Right lobe of liver (tissue), 6 donors: ENCODE measurements around the gene R3HDM2. TPM values are rescaled to one million over a fixed set of nuclear protein-coding genes. Genes with fewer than 3 reads are reported as not detected.

ENCODE experiments used
- ATAC-seq, 4 donors: fragments of 200-7000 bp; cut with Tn5 transposase; one replicate each; pipeline ENCODE4 v1.9.1; 2020; ENCODE audit warnings: mild to moderate bottlenecking in 4 of 4, moderate library complexity in 4 of 4
- DNase-seq, 3 donors: peaks; one replicate each; pipeline ENCODE4 v3.0.0-alpha.2; 2020
- H3K27ac ChIP-seq, 3 donors: fragments of 200-600 bp; one replicate each; pipeline ENCODE4 v1.8.0; 2022
- H3K27me3 ChIP-seq, 2 donors: fragments of 200-600 bp; one replicate each; pipeline ENCODE4 v1.8.0; 2022
- H3K36me3 ChIP-seq, 4 donors: fragments of 200-600 bp; sonication (generic) in 1 of 4; one replicate each; pipeline versions ENCODE4 v1.5.1 to v1.8.0; 2017 to 2022; ENCODE audit warnings: control low read depth in 1 of 4
- H3K4me1 ChIP-seq, 4 donors: fragments of 200-600 bp; sonication (generic) in 1 of 4; one replicate each; pipeline versions ENCODE4 v1.5.1 to v1.8.0; 2017 to 2022; ENCODE audit warnings: control low read depth in 1 of 4
- H3K4me3 ChIP-seq, 3 donors: fragments of 200-600 bp; one replicate each; pipeline ENCODE4 v1.8.0; 2022
- H3K9me3 ChIP-seq, 4 donors: fragments of 200-600 bp; sonication (generic) in 1 of 4; one replicate each; pipeline versions ENCODE4 v1.5.1 to v1.8.0; 2017 to 2022; ENCODE audit warnings: control low read depth in 1 of 4
- POLR2A ChIP-seq: fragments of 450-650 bp; IDR thresholded peaks from one replicate; pipeline ENCODE4 v1.6.1; 2017; ENCODE audit warnings: antibody characterized with exemption, mild to moderate bottlenecking
- WGBS: methylation state at CpG from one replicate; pipeline ENCODE4 v1.1.6; 2018; ENCODE audit warnings: low coverage, low lambda C conversion rate; ENCODE audit not compliant: insufficient coverage; ENCODE audit errors: missing lambda C conversion rate; 5-methylcytosine and 5-hydroxymethylcytosine counted together
- intact Hi-C, 2 donors: fragments of 100-400 bp; cut with DNase I; formaldehyde crosslinking; loops; one replicate each; pipeline versions ENCODE4 v1.11.2 to v1.14.1; 2022
- total RNA-seq, 6 experiments: library from RNA; depleted of rRNA in 2 of 6; stranded (reverse); fragments of >200 nt in 2 of 6; fragmentation: NEBNext Ultra II Directional in 3 of 6; extraction: Animal tissue kit (Norgen Biotek cat#: 25700) in 3 of 6; gene quantifications; one replicate each; pipeline versions ENCODE4 v1.1.0 to v1.2.4, GENCODE V29; 2016 to 2023
- TF ChIP-seq, protein P1 (sequence below), 4 donors: fragments of 200-600 bp in 3 of 4; fragments of 450-650 bp in 1 of 4; IDR thresholded peaks; one replicate each; pipeline versions ENCODE4 v1.5.1 to v1.8.0; 2016 to 2022; ENCODE audit warnings: antibody characterized with exemption in 4 of 4, mild to moderate bottlenecking in 2 of 4
- donor health status: DM: no; HTN: yes; CAD: no.
- donor health status: DM: no; HTN: no; CAD: no.
- donor health status: DM: no; HTN: no; CAD: no.
- donor health status: DM: no; HTN: yes; CAD: no.
- donor health status: DM: no; HTN: yes; CAD: no.

R3HDM2 gene
- total RNA-seq, 6 experiments from 2014 or later = 25.3 to 48.0 (median 35.9) TPM

DNA sequence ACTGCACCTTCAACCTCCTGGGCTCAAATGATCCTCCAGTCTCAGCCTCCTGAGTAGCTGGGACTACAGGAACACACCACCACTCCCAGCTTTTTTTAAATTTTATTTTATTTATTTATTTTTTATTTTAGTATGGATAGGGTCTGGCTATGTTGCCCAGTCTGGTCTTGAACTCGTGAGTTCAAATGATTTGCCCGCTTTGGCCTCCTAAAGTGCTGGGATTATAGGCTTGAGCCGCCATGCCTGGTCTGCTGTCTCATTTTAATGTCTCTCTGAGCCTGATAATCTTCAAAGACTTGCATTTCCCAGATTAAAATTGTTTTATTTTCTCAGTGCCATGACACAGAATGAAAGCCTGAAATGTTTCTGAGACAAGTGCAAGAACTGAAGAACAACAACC is 2.5 kb upstream of the R3HDM2 start:
- H3K9me3 ChIP-seq = no peaks in the 10 kb centered on the region
- no peaks in the 10 kb centered on the region for H3K27me3 ChIP-seq
- no peaks in the 10 kb centered on the region for H3K36me3 ChIP-seq
- intact Hi-C loops = no loop called here
- peak overlapping the region; percentile 58 to 90 (median 88) for H3K27ac ChIP-seq
- peaks cover 0 to 58% (median under 1%) of the 10 kb centered on the region in 4 donors for H3K4me1 ChIP-seq
- TF ChIP-seq, protein P1, sequence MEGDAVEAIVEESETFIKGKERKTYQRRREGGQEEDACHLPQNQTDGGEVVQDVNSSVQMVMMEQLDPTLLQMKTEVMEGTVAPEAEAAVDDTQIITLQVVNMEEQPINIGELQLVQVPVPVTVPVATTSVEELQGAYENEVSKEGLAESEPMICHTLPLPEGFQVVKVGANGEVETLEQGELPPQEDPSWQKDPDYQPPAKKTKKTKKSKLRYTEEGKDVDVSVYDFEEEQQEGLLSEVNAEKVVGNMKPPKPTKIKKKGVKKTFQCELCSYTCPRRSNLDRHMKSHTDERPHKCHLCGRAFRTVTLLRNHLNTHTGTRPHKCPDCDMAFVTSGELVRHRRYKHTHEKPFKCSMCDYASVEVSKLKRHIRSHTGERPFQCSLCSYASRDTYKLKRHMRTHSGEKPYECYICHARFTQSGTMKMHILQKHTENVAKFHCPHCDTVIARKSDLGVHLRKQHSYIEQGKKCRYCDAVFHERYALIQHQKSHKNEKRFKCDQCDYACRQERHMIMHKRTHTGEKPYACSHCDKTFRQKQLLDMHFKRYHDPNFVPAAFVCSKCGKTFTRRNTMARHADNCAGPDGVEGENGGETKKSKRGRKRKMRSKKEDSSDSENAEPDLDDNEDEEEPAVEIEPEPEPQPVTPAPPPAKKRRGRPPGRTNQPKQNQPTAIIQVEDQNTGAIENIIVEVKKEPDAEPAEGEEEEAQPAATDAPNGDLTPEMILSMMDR (IDR thresholded peaks at IDR 0.05) = no peak
- TF ChIP-seq POLR2A = no peak
- 76% methylated on average over 3 of the region's 3 CpGs for WGBS
- ATAC-seq (no peak), DNase-seq (peak in 1 of 3 donors; percentile 9)
- H3K4me3 ChIP-seq = peak overlapping the region in 1 of 3 donors; percentile 31

DNA sequence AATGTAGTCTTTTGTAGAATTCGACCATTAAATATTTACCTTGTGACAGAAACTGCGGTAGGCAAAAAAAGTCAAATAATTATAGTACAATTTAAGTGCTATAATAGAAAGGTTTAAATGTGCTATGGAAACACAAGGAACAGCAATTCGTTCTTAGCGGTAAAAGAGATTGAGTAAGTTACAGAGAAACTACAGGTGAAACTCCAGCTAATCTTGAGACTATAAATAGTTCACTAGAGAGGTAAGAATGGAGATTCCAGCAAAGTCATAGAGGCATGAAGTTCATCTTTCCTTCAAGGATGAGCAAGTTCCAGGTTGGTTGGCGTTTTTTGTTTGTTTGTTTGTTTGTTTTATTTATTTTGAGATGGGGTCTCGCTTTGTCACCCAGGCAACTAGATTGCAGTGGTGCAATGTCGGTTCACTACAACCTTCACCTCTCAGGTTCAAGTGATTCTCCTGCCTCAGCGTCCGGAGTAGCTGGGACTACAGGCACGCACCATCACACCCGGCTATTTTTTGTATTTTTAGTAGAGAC is 878 bp upstream of the R3HDM2 start:
- intact Hi-C loops = no loop called here
- DNase-seq (no peak), ATAC-seq (no peak)
- Histone ChIP-seq H3K4me1 (peaks cover 0 to 45% (median under 1%) of the 10 kb centered on the region in 4 donors), H3K36me3 (no peaks in the 10 kb centered on the region), H3K27ac (peak overlapping the region; percentile 88 to 96 (median 90)), H3K9me3 (no peaks in the 10 kb centered on the region), H3K4me3 (peak overlapping the region; percentile 46 to 69 (median 65)), H3K27me3 (no peaks in the 10 kb centered on the region)
- 26% methylated on average over 11 of the region's 11 CpGs for WGBS
- TF ChIP-seq, protein P1 (IDR thresholded peaks at IDR 0.05) = no peak
- no peak for TF ChIP-seq POLR2A

DNA sequence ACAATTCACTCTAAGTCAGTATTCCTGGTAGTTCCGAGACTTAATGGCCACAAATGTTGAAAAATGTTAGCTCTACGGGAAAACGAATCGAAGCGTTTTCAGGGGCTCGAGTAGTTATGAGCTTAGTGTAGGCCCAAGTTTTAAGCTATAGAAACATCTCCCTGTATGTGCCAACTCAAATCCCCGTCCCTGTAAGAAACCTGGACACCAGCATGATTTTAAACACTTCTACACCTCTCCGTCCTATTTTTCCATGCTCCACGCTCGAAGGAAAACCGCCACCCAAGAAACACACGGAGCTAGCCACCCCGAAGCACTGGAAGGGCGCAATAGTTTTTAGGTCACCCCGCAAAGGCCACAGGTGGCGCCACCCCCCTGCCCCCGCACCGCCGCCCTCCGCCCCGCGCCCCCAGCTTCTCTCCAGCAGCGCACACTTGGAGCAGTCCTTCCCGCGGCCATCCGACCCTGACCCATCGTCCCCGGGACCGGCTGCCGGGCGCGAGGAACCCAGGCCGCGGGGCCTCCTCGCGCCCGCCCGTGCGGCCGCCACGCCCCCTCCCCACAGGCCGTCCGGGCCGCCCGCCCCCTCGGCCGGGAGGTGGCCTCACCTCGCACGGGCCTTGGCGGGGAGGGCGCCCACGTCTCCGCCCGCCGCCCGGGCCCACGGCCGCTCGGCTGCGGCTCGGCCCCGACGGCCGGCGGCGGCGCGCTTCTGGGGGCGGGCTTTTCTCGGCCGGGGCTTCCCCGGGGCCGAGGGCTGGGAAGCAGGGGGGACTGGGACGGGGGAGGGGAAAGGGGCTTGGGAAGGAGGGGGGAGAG is 522 bp downstream of the R3HDM2 start:
- 1% methylated on average over 24 of the region's 74 CpGs for WGBS
- peak; percentile 68 to 75 (median 70) for DNase-seq

DNA sequence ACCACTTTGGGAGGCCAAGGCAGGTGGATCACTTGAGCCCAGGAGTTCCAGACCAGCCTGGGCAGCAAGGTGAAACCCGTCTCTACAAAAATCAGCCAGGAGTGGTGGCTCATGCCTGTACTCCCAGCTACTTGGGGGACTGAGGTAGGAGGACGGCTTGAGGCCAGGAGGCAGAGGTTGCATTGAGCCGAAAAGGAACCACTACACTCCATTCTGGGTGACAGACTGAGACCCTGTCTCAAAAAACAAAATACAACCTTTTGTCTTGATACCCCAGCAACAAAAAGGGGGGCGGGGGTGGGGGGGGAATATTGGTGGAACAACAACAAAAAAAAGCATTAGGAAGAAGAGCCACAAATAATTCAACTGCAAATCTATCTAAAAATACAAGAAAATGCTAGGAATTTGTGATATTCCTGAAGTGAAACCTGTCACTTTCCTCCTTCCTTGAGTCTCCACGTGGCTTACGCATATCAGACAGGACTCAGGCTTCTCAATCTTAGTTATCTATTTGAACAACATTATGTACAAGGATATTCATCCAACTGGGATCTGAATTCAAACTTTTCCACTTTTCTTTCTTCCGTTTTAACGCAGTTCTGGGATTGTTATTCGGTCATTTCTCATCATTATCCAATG is 1.3 kb downstream of the R3HDM2 start:
- TF ChIP-seq, protein P1 (IDR thresholded peaks at IDR 0.05) = no peak
- TF ChIP-seq POLR2A = no peak
- 17% methylated on average over 9 of the region's 9 CpGs for WGBS
- DNase-seq (peak in 1 of 3 donors; percentile 38), ATAC-seq (no peak)
- Histone ChIP-seq H3K27me3 (no peaks in the 10 kb centered on the region), H3K36me3 (no peaks in the 10 kb centered on the region), H3K4me3 (peak overlapping the region; percentile 46 to 69 (median 65)), H3K27ac (peak overlapping the region; percentile 88 to 96 (median 90)), H3K9me3 (no peaks in the 10 kb centered on the region), H3K4me1 (peaks cover 0 to 25% (median under 1%) of the 10 kb centered on the region in 4 donors)
- intact Hi-C loops = loop anchor here in 1 of 2 donors (10.0 kb wide), 2 partner anchors 55 to 125 kb away; no protein-coding TSS in a partner anchor

More for the DNA sequence above, 522 bp downstream of the R3HDM2 start:
- TF ChIP-seq, protein P1 (IDR thresholded peaks at IDR 0.05) = peak in 2 of 4 donors; percentile 7 to 24
- no peak for TF ChIP-seq POLR2A
- H3K4me1 ChIP-seq = peaks cover 0 to 31% (median under 1%) of the 10 kb centered on the region in 4 donors
- H3K9me3 ChIP-seq = no peaks in the 10 kb centered on the region
- intact Hi-C loops = no loop called here
- peak overlapping the region; percentile 46 to 69 (median 65) for H3K4me3 ChIP-seq
- H3K27me3 ChIP-seq = no peaks in the 10 kb centered on the region
- ATAC-seq = peak; percentile 23 to 52 (median 39)
- peak overlapping the region; percentile 88 to 96 (median 90) for H3K27ac ChIP-seq
- H3K36me3 ChIP-seq = no peaks in the 10 kb centered on the region
